ENCODE data around the gene ZNF785. TPM values are rescaled to one million over a fixed set of nuclear protein-coding genes. Genes with fewer than 3 reads are reported as not detected.

Gene ZNF785
- total and polyA plus RNA-seq, 2 experiments from 2014 or later, result 4.9 to 7.1 TPM

- no peak overlapping the region for H3K4me3 ChIP-seq
- H3K27me3 ChIP-seq (ENCODE audit: insufficient read depth), result no peaks in the 10 kb centered on the region
- no peak overlapping the region for H3K4me2 ChIP-seq
- no peaks in the 10 kb centered on the region for H3K4me1 ChIP-seq (ENCODE audit: insufficient read depth)
- H3K36me3 ChIP-seq (ENCODE audit: insufficient read depth), result 0 out of 2 replicates have a peak, but pooled peaks cover 3% of the 10 kb centered on the region
- Mint-ChIP-seq H3K27ac (no peak overlapping the region), H3K36me3 (ENCODE audit: low read depth) (peaks cover 35% of the 10 kb centered on the region), H3K27me3 (ENCODE audit: insufficient read depth, low read depth, poor library complexity) (peaks cover 8% of the 10 kb centered on the region), H3K9me3 (peaks cover 6% of the 10 kb centered on the region; the same call in 2 of the 3 replicates), H3K4me3 (no peak overlapping the region), H3K4me1 (no peaks in the 10 kb centered on the region)
- H3K9me2 ChIP-seq (ENCODE audit: insufficient read depth), result no peaks in the 10 kb centered on the region
- no peak for DNase-seq (ENCODE audit: low spot score)
- peaks cover 3% of the 10 kb centered on the region; the same call in 1 of the 2 replicates for H3F3A ChIP-seq (replicated peaks; ENCODE audit: low read depth)
- peaks cover 4% of the 10 kb centered on the region; the same call in 1 of the 2 replicates for H4K20me1 ChIP-seq (replicated peaks; ENCODE audit: insufficient read depth)
- no peak overlapping the region for H2AFZ ChIP-seq
- no peak for ATAC-seq
- H3K27ac ChIP-seq (ENCODE audit: low read depth), result no peak overlapping the region
- TF ChIP-seq ZNF331 (CRISPR knock-in tag; IDR thresholded peaks at IDR 0.05; ENCODE audit: low read depth) (no peak), NANOG (IDR thresholded peaks at IDR 0.05; ENCODE audit: borderline replicate concordance) (no peak), STAT1 (IDR thresholded peaks at IDR 0.05; ENCODE audit: unreplicated experiment) (no peak), ZNF462 (CRISPR knock-in tag; IDR thresholded peaks at IDR 0.05) (no peak), ETS1 (IDR thresholded peaks at IDR 0.05) (no peak), JUNB (IDR thresholded peaks at IDR 0.05; ENCODE audit: unreplicated experiment) (no peak), ZNF114 (CRISPR knock-in tag; IDR thresholded peaks at IDR 0.05) (no peak), CREB1 (CRISPR knock-in tag; IDR thresholded peaks at IDR 0.05; ENCODE audit: low read depth) (no peak), EZH2 (IDR thresholded peaks at IDR 0.05; ENCODE audit: low read depth, unreplicated experiment) (no peak), CTCF (conservative IDR thresholded peaks at IDR 0.05; ENCODE audit: low read depth in 2 of 2) (no peak), POLR2AphosphoS5 (IDR thresholded peaks at IDR 0.05; ENCODE audit: low read depth) (no peak), EZH2phosphoT487 (IDR thresholded peaks at IDR 0.05; ENCODE audit: unreplicated experiment) (no peak), REST (IDR thresholded peaks at IDR 0.05; ENCODE audit: unreplicated experiment) (no peak)
- H3K79me2 ChIP-seq (replicated peaks; ENCODE audit: insufficient read depth), result 0 out of 2 replicates have a peak, but pooled peaks cover 1% of the 10 kb centered on the region
Observed at GRCh38 chr16:30600929-30601328, 15.4 kb upstream of the ZNF785 start.
